ENCODE data around the gene AFF2.

DNA sequence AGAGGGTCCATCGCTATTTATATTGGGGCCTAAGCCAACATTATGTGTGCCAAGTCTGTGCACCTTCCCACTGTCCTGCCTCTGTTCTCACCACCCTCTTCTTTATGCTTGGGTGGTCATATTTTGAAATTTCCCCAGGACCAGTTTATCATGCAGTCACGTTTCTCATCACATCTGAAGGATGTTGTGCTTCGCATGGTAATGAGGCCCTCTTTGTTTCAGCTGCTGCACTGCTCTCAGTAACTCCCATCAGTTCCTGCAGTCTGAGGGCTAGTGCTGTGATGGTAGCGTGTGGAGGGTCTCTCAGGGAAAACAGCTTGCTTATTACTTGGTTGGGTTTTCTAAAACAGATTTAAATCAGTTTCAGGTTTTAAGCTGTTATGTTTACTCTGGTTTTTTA lies 288.0 kb downstream of the AFF2 start:
- TF ChIP-seq, protein P1, sequence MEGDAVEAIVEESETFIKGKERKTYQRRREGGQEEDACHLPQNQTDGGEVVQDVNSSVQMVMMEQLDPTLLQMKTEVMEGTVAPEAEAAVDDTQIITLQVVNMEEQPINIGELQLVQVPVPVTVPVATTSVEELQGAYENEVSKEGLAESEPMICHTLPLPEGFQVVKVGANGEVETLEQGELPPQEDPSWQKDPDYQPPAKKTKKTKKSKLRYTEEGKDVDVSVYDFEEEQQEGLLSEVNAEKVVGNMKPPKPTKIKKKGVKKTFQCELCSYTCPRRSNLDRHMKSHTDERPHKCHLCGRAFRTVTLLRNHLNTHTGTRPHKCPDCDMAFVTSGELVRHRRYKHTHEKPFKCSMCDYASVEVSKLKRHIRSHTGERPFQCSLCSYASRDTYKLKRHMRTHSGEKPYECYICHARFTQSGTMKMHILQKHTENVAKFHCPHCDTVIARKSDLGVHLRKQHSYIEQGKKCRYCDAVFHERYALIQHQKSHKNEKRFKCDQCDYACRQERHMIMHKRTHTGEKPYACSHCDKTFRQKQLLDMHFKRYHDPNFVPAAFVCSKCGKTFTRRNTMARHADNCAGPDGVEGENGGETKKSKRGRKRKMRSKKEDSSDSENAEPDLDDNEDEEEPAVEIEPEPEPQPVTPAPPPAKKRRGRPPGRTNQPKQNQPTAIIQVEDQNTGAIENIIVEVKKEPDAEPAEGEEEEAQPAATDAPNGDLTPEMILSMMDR (IDR thresholded peaks at IDR 0.05): no peak
- TF ChIP-seq POLR2A (IDR thresholded peaks at IDR 0.05): no peak
